ENCODE results near the gene IL1R1. TPM values are rescaled to one million over a fixed set of nuclear protein-coding genes. Genes with fewer than 3 reads are reported as not detected.
A peak's percentile ranks its signal among the peaks of the same experiment; 100 is the strongest.

Gene IL1R1
- total and polyA plus RNA-seq, 4 donors: 14.0 to 49.3 (median 29.5) TPM

DNA sequence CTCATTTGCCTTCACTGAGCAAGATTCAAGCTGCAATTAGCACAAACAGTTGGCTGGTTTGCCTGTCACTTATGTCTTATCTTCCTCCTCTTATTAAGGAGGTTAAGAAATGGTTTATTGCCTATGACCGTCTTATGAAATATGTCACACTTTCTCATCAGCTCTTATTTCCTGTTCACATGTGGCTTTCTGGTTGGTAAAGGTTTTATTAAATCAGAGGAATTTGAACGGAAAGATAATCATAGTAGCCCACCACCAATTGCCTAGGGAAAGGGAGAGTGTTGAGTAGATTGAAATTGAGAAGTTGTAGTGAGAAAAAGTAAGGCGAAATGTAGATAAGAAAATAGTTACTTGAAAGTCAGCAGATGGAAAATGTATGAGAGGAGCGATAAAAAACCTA lies 4.2 kb upstream of the IL1R1 start (continued):
- TF ChIP-seq, protein P1, sequence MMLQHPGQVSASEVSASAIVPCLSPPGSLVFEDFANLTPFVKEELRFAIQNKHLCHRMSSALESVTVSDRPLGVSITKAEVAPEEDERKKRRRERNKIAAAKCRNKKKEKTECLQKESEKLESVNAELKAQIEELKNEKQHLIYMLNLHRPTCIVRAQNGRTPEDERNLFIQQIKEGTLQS (IDR thresholded peaks at IDR 0.05): no peak

DNA sequence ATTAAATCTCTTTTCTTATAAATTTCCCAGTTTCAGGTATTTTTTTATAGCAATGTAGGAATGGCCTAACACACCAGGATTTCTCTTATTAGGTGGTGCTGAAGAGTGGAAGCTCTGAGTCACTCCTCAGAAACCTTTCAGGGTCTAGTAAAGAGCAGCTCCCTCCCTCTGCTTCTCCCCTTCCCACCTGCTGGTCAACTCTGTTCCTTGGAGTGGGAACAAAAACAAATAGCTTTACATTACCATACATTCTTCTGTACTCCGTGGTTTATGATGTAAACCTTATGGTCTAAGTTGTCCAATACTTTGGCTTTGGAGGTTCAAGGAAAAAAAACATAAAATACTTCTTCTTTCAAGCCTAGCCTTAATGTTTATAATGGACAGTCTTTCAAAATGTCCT lies 2.7 kb upstream of the IL1R1 start:
- WGBS: 89% methylated on average over 1 of the region's 1 CpG
- no peak overlapping the region for H3K9ac ChIP-seq (ENCODE audit: low read depth in 1 of 2, low read length in 2 of 2)
- H3K27ac ChIP-seq (ENCODE audit: low read depth in 1 of 2, low read length in 2 of 2): no peak overlapping the region
- H3K4me3 ChIP-seq (ENCODE audit: low read depth in 1 of 3, low read length in 3 of 3): no peak overlapping the region
- no peaks in the 10 kb centered on the region for H3K27me3 ChIP-seq (ENCODE audit: control insufficient read depth in 4 of 4, insufficient read depth in 4 of 4, low read length in 3 of 4)
- peaks cover 0 to 6% (median 3%) of the 10 kb centered on the region in 4 donors for H3K36me3 ChIP-seq (ENCODE audit: control insufficient read depth in 4 of 4, insufficient read depth in 3 of 4, low read depth in 1 of 4, low read length in 3 of 4)
- H3K4me1 ChIP-seq (ENCODE audit: control insufficient read depth in 4 of 4, insufficient read depth in 4 of 4, low read length in 3 of 4): peaks cover 3 to 24% (median 9%) of the 10 kb centered on the region in 4 donors
- TF ChIP-seq ZBTB33 (IDR thresholded peaks at IDR 0.05): no peak
- no peak for TF ChIP-seq EGR1 (IDR thresholded peaks at IDR 0.05; ENCODE audit: low read depth in 2 of 2)
- no peak for TF ChIP-seq HNF4G (IDR thresholded peaks at IDR 0.05)
- no peak for TF ChIP-seq JUND (IDR thresholded peaks at IDR 0.05)
- TF ChIP-seq, protein P1 (IDR thresholded peaks at IDR 0.05): no peak
- no peak for DNase-seq (ENCODE audit: low spot score)
- H3K9me3 ChIP-seq (ENCODE audit: control insufficient read depth in 4 of 4, low read length in 3 of 4): peaks cover 0 to 5% (median under 1%) of the 10 kb centered on the region in 4 donors

DNA sequence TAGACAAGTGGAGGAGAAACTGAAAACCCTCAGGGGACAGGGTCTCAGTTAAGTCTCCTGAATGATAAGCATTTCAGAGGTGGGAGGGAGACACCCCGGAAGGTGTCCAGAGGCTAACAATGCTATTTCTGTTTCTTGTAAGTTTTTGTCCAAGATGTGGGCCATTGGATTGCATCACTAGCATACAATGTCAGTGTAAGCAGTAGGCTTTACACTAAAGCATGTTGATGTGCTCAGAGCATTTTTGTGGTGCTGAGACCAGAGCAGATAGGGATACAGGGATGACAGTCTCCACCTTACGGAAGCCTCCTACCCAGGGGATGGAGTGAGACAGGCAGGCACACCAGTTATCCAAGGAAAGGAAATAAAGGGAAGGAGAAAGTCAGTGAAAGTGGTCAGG lies 2.2 kb upstream of the IL1R1 start:
- no peak for DNase-seq (ENCODE audit: low spot score)
- H3K9me3 ChIP-seq (ENCODE audit: control insufficient read depth in 4 of 4, low read length in 3 of 4): peaks cover 3 to 11% (median 5%) of the 10 kb centered on the region in 4 donors
- TF ChIP-seq HNF4G (IDR thresholded peaks at IDR 0.05) (no peak), FOXA1 (IDR thresholded peaks at IDR 0.05) (no peak), TAF1 (conservative IDR thresholded peaks at IDR 0.05) (no peak), JUND (IDR thresholded peaks at IDR 0.05) (no peak), RAD21 (IDR thresholded peaks at IDR 0.05) (no peak)
- TF ChIP-seq, protein P2, sequence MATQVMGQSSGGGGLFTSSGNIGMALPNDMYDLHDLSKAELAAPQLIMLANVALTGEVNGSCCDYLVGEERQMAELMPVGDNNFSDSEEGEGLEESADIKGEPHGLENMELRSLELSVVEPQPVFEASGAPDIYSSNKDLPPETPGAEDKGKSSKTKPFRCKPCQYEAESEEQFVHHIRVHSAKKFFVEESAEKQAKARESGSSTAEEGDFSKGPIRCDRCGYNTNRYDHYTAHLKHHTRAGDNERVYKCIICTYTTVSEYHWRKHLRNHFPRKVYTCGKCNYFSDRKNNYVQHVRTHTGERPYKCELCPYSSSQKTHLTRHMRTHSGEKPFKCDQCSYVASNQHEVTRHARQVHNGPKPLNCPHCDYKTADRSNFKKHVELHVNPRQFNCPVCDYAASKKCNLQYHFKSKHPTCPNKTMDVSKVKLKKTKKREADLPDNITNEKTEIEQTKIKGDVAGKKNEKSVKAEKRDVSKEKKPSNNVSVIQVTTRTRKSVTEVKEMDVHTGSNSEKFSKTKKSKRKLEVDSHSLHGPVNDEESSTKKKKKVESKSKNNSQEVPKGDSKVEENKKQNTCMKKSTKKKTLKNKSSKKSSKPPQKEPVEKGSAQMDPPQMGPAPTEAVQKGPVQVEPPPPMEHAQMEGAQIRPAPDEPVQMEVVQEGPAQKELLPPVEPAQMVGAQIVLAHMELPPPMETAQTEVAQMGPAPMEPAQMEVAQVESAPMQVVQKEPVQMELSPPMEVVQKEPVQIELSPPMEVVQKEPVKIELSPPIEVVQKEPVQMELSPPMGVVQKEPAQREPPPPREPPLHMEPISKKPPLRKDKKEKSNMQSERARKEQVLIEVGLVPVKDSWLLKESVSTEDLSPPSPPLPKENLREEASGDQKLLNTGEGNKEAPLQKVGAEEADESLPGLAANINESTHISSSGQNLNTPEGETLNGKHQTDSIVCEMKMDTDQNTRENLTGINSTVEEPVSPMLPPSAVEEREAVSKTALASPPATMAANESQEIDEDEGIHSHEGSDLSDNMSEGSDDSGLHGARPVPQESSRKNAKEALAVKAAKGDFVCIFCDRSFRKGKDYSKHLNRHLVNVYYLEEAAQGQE (IDR thresholded peaks at IDR 0.05): no peak
- TF ChIP-seq, protein P1 (IDR thresholded peaks at IDR 0.05): no peak
- H3K27me3 ChIP-seq (ENCODE audit: control insufficient read depth in 4 of 4, insufficient read depth in 4 of 4, low read length in 3 of 4): no peaks in the 10 kb centered on the region
- no peak overlapping the region for H3K4me3 ChIP-seq (ENCODE audit: low read depth in 1 of 3, low read length in 3 of 3)
- no peak overlapping the region for H3K9ac ChIP-seq (ENCODE audit: low read depth in 1 of 2, low read length in 2 of 2)
- WGBS: 96% methylated on average over 2 of the region's 2 CpGs
- peak overlapping the region; percentile 27 to 83 for H3K27ac ChIP-seq (ENCODE audit: low read depth in 1 of 2, low read length in 2 of 2)
- peaks cover 1 to 11% (median 8%) of the 10 kb centered on the region in 4 donors for H3K36me3 ChIP-seq (ENCODE audit: control insufficient read depth in 4 of 4, insufficient read depth in 3 of 4, low read depth in 1 of 4, low read length in 3 of 4)
- H3K4me1 ChIP-seq (ENCODE audit: control insufficient read depth in 4 of 4, insufficient read depth in 4 of 4, low read length in 3 of 4): peaks cover 3 to 24% (median 9%) of the 10 kb centered on the region in 4 donors
